HG02973 (cell line): Measurements from ENCODE around the gene FAHD2B.
A peak's percentile ranks its signal among the peaks of the same experiment; 100 is the strongest.
"Not testable (repeated sequence)": the region's sequence is repeated elsewhere in the genome, so short reads cannot be mapped to it uniquely, and the experiment has no call there.

Experiments used
- ATAC-seq: cut with Tn5 transposase; IDR thresholded peaks from one replicate; pipeline ENCODE4 v1.9.1; 2021; ENCODE audit warnings: moderate library complexity; ENCODE audit not compliant: unreplicated experiment

The FAHD2B gene, protein sequence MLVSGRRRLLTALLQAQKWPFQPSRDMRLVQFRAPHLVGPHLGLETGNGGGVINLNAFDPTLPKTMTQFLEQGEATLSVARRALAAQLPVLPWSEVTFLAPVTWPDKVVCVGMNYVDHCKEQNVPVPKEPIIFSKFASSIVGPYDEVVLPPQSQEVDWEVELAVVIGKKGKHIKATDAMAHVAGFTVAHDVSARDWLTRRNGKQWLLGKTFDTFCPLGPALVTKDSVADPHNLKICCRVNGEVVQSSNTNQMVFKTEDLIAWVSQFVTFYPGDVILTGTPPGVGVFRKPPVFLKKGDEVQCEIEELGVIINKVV

DNA sequence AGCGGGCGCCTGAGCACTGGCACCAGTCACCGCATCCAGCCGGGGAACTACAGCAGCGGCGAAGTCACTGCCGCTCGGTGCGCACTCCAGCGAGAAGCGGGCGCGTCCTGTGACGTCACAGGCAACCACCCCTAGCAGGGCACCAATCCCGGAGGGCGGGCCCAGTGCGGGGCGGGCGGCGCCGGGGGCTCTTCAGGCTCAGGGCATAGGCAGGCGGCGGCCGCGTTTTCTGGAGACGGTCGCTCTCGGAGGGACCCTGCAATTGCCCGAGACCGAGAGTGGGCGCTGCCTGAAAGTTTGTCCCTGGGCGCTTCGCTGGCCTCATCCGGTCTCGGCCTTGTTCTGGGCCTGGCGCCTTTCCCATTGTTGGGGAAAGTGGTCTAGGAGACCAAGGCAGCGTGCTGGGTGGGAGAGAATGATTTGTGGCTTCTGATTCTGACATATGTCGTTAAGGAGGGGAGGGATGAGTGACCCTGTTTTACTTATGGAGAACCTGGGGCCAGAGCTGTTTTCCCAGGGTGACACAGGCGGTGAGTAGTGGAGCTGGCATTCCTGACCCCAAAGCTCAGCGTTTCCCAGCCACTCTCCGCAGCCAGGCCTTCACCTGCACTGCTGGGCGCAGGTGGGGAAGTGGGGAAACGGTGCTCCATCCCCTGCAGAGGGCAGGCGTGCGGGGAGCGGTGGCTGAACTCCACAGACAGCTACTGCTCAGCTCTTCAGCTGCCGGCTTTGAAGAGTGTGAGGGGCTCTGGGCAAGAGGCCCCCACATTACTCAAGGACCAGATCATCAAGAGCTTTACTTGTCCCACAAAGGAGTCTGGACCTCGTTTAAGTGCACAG is at the start of gene FAHD2B:
Gene FAHD2B, minus strand, starts transcription at position 111 of the 840 bp plus-strand sequence. CDS start 3,176 bp downstream, outside the sequence.
- peak; percentile 69 for ATAC-seq

DNA sequence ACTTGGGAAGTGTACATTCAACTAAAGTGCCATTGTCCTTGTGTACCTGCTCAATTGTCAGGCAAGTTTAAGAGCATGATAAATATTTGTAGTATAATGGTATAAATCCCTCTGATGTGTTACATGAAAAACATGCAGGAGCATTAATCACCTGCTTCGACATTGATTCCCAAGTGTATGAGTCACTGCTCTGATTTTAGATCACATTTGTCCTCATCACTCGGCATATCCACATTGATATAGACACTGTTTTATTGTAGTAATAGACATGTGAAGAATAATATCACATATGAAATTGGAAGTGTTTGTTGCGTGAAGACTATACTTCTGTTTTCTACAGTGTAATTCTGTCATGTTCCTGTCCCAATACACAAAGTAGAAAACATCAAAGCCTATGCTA is 49.3 kb upstream of the FAHD2B start:
- ATAC-seq = not testable (repeated sequence)

DNA sequence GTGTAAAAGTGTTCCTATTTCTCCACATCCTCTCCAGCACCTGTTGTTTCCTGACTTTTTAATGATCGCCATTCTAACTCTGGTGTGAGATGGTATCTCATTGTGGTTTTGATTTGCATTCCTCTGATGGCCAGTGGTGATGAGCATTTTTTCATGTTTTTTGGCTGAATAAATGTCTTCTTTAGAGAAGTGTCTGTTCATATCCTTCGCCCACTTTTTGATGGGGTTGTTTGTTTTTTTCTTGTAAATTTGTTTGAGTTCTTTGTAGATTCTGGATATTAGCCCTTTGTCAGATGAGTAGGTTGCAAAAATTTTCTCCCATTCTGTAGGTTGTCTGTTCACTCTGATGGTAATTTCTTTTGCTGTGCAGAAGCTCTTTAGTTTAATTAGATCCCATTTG is 34.4 kb upstream of the FAHD2B start:
- ATAC-seq = not testable (repeated sequence)

DNA sequence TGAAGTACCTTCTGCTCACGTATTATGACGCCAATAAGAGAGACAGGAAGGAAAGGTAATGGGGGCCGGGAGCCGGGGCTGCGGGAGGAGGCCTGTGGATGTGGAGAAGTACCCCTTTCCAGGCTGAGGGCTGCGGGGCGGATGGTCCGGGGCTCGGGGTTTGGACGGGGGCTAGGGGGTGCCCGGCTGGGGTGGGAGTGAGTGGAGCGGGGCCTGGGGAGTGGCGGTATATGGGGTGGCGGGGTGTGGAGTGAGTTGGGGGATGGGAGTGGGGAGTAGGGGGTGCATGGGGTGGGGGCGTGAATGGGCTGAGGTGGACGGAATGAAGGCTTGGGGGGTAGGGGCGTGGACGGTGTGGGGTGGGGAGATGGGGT is 19.2 kb upstream of the FAHD2B start:
- ATAC-seq = peak; percentile 17

DNA sequence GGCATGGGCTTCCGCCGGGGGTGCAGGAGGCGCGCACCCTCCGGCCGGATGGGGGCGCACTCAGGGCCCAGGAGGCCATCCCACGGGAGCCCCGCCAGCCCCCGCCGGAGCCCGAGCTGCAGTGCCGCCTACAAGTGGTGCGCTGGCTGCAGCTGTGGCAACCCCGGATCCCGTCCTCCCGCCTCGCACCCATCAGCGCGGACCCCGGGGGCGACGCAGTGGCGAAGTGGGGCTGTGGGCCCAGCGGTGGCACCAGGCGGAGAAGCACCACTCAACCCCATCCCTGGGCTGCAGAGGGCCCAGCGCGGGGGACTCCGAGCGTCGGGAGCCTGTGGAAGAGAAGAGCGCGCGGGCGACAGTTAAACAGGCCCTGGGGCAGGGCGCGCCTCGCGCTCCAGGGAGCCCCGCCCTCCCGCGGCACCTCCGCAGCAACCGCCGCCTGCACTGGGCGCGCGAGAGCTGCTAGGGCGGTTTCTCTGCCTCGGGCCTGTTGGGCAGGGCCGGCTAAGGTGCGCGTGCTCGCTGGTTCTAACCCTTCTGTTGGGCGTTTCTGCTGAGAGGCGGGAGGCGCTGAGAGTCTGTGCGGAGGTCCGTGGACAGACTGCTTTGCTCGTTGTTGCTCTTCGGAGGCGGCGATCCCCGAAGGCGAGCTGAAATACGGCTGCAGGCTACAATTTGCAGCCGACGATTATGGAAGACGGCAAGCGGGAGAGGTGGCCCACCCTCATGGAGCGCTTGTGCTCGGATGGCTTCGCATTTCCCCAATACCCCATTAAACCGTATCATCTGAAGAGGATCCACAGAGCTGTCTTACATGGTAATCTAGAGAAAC is 18.6 kb upstream of the FAHD2B start, which contains the start of gene ANKRD36:
Gene ANKRD36, plus strand, starts transcription at position 104 of the 832 bp plus-strand sequence. Its CDS starts 587 bp downstream, at position 691.
- peak; percentile 87 for ATAC-seq

DNA sequence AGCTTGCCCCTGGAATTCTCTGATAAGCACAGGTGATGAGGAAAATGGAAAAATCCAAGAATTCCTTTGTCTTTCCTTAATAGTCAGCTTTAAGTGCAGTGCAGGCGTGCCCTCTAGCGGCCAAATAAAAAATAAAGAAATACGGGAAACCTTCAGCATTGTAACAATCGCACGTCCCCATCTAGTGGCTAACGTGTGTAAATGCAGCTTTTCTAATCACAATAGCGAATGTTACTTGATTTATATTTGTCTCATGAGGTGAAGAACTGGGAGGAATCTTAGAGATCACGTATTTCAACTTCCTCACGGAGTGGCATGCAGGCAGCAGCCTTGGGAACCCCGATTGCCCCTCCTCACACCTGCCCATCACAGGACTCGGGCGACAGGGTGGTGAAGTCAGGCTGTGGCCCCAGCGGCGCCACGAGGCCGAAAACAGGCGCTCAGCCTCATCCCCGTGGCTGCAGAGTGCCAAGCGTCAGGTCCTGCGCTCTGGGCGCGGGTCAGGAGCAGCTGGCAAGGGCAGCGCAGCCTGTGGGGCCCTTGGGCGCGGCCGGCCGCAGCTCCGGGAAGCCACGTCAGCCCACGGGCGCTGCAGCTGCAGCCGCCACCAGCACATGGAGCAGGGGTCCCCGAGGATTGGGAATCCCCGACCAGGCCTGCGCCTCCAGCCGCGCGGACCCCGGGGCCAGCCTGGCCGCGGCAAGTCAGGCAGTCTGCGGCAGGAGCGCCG is 17.8 kb upstream of the FAHD2B start:
- not testable (repeated sequence) for ATAC-seq

DNA sequence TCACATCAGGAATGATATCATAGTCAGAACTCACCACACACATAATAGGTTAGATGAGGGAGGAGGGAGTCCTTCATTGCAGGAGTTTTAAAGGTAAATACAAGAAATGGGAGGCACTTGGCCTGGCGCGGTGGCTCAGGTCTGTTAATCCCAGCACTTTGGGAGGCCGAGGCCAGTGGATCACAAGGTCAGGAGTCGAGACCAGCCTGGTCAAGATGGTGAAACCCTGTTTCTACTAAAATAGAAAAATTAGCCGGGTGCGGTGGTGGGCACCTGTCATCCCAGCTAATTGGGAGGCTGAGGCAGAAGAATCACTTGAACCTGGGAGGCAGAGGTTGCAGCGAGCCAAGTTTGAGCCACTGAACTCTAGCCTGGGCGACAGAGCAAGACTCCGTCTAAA is 16.6 kb upstream of the FAHD2B start:
- not testable (repeated sequence) for ATAC-seq

DNA sequence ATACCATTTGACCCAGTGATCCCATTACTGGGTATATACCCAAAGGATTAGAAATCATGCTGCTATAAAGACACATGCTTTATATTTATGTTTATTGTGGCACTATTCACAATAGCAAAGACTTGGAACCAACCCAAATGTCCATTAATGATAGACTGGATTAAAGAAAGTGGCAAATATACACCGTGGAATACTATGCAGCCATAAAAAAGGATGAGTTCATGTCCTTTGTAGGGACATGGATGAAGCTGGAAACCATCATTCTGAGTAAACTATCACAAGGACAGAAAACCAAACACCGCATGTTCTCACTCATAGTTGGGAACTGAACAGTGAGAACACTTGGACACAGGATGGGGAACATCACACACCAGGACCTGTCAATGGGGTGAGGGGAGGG is 12.2 kb upstream of the FAHD2B start:
- ATAC-seq = not testable (repeated sequence)

DNA sequence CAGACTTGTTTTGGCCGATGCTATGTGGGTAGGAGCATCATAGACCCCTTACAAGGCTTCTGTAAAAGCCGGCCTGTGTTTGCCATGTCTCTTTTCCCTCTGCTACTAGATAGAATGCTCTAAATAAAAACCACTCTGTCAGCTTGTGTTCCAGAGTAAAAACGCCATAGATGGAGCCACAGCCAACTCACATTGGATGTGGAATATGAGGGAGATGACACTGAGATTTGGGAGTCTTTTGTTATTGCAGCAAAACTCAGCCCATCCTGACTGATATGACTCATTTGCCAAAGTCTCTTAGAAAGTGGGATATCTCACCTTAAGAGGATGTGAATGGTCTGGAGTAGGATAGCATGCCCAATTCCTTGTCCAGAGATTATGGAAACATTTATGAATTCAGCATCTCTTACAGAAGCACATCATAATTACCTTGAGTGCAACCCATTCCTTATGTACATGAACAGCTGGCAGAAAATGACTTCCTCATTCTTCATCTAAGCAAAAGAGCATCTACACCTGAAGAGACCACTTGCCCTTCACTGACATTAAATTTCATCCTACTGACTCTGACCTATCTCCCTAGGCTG is 4.2 kb upstream of the FAHD2B start:
- not testable (repeated sequence) for ATAC-seq

DNA sequence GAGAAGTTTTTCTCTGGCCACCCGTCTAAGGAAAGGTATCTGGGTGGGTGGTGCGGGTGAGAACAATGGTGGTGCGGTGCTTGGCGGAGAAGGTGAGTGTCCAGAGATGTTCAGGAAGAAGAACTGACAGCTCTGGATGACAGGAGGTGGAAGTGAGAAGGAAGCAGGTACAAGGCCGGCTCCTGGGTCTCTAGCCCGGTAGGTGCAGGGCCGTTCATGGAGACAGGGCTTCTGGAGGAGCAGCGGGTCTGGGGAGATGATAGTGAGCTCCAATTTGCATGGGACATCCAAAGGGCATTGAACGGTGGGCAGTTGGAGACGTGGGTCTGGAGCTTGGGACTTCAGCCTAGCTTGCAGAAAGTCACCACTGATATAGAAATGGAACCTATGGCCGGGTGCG is 979 bp upstream of the FAHD2B start:
- ATAC-seq = no peak

DNA sequence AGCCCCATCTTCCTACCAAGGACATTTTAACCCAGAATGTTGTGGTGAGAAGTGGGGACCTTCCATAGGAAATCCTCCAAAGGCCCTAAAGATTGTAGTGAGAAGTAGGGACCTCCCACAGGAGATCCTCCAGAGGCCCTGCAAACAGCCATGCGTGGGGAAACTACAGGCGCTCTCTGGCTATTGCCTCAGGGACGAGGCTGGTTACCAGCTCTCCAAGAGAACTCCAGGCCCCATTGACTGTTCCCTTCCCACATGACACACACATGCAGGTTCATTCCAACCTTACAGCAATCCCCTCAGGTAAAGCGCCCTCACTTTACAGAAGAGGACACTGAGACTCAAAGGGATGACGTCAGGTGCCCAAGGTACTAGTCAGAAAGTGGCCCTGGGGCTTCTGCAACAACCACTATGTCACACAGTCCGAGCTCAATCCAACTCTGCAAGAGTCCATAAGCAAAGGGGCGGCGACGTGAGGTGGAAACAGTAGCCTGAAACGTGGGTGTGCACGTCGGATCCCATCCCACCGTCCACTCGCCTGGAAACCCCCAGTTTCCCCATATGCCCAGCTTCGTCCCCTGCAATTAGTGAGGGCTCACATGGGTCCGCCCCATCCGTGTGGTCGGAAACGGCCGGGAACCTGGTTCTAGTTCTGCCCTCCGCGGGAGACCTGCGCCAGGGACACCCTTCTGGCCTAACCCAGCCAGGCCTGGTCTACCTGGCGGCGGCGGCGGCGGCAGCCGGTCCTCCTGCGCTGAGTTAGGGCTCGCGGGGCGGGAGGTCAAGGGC is 505 bp downstream of the FAHD2B start:
- peak; percentile 7 for ATAC-seq

DNA sequence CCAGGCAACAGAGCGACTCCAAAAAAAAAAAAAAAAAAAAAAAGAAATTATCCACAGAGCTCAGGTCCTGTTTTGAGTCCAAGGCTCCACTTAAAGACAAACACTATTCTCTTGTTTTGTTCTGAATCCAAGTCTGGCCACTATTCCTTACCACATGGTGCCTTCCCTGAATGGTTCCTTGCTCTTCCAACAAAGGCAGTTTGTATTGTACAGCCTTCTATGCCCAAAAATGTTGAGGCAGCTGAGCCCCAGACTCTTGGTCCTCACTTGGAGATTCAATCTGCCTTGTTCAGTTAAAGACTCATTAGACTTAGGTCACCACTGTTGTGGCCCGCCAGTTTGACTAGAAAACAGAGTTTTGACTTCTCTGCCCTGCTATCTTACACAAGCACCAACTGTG is 1.7 kb downstream of the FAHD2B start:
- ATAC-seq = not testable (repeated sequence)

DNA sequence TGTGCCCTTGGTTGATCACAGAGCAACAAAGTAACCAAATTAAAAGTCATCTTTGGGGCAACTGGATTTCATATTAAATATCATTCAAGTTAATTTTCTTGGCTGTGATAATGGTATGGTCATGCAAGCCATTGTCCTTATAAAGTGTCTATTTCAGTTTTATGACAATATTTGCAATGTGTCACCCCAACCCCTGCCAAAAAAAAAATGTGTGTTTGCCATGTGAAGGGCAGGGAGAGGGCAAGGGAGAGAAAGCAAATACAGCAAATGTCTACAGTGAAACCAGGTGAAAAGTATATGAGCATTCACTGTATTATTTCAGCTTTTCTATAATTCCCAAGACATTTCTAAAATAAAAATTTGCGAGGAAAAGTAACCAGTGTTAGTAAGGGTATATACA is 6.0 kb downstream of the FAHD2B start:
- not testable (repeated sequence) for ATAC-seq

DNA sequence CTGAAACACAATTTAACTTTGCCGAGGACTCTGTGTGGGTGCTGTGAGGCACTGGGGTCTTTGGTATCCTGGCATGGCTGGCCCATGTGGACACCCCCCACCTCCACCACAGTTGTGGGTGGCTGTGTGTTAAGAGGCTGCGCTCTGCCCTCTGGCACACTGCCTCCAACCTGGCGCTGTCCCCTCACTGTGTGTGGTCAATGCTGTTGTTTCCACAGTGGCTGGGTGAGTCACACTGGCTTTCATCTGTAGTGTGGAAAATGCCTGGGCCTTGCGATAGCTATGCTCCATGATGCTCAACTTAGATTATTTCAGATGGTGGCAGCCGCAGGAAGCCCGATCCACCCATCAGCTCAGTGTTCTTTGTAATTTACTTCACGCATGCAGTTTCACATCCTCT is 9.6 kb downstream of the FAHD2B start:
- ATAC-seq = not testable (repeated sequence)

DNA sequence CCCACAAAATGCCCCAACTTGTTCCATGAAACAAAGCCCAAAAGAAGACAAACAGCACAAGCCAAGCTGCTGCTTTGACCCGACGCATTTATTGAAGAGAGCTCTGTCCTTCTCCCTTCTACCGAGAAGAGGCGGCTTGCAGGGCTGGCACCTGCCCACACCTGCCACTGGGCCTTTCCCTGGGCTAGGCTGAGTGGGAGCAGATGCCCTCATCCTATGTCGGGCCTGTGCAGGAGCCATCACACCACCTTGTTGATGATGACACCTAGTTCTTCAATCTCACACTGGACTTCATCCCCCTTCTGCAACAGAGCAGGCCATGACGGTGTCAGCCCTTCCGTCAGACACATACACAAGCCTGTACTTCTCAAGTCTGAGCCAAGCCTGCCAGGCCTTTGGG is 11.2 kb downstream of the FAHD2B start:
- not testable (repeated sequence) for ATAC-seq

DNA sequence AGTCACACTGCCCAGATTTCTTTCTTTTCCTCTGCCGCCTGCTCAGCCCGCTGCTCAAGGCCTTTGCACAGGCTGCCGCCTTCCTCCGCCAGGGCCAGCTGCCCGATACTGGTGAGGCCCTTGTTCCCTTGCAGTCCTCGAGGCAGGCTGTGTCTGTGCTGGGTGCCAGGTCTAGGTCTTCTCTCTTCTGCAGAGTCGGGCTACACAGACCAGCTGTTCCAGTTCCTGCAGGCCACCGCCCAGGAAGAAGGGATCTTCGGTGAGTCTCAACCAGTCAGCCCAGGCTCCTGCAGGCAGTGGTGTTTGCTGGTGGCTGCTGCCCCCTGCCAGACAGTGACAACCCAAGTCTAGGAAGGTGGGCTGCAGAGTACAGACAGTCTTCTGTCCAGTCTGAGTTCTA is 12.5 kb downstream of the FAHD2B start:
- ATAC-seq = not testable (repeated sequence)

DNA sequence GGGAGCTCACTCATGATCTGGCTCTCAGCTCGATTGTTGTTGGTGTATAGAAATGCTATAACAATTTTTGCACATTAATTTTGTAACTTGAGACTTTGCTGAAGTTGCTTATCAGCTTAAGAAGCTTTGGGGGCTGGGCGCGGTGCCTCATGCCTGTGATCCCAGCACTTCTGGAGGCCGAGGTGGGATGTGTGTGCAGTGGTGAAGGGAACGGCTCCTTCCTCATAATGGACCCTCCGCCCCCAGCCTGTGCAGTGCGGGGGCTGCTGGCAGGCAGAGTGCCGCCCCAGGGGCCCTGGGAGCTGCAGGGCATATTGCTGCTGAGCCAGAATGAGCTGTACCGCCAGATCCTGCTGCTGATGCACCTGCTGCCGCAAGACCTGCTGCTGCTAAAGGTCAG is 13.8 kb downstream of the FAHD2B start:
- ATAC-seq = not testable (repeated sequence)

DNA sequence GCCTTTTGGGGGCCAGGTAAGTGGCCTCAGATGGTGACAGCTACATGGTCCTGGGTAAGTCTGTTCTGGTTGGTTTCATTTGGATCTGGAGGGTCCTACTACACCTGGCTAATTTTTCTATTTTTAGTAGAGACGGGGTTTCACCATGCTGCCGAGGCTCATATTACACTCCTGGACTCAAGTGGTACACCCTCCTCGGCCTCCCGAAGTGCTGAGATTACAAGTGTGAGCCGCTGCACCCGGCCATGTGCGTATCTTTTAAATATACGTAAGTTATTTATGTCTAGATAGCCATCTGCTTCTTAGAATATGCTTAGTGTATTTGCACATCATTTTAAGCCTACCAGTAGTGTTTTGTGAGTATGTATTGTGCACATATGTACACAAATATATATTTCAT is 17.5 kb downstream of the FAHD2B start:
- ATAC-seq = not testable (repeated sequence)

DNA sequence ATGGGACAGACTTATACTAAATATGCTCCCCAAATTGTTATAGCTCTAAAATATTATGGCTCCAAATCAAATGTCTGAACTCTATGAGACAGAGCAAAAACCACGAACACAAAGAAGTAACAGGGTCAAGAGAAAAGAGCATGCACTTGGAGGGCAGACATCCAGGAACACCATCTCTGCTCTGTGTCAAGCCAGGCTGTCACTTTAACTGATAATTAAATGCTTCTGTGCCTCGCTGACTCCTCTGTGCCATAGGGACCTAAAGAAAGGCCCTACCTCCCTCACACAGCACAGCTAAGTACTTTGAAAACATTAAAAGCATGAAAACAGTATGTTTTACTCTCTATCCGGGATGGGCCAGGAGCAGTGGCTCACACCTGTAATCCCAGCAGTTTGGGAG is 23.8 kb downstream of the FAHD2B start:
- ATAC-seq = not testable (repeated sequence)
